ENCODE measurements around the gene GRK1.
A peak's percentile ranks its signal among the peaks of the same experiment; 100 is the strongest.

The GRK1 gene

GRCh38 chr13:113638806-113639205 lies 28.2 kb upstream of the GRK1 start:
- no peak for TF ChIP-seq ZFX (IDR thresholded peaks at IDR 0.05)
- TF ChIP-seq CTCF (conservative IDR thresholded peaks at IDR 0.05) = no peak

GRCh38 chr13:113639616-113640262 lies 27.3 kb upstream of the GRK1 start:
- H3K27ac ChIP-seq = peak overlapping the region; percentile 86
- TF ChIP-seq ZFX (IDR thresholded peaks at IDR 0.05) (no peak), CTCF (conservative IDR thresholded peaks at IDR 0.05) (no peak)

More at GRCh38 chr13:113638806-113639205, 28.2 kb upstream of the GRK1 start:
- peak overlapping the region; percentile 86 for H3K27ac ChIP-seq

- no peak for TF ChIP-seq CTCF (conservative IDR thresholded peaks at IDR 0.05)
- TF ChIP-seq ZFX (IDR thresholded peaks at IDR 0.05) = no peak
- peak overlapping the region; percentile 81 for H3K27ac ChIP-seq
Observed at GRCh38 chr13:113641426-113641825, 25.6 kb upstream of the GRK1 start.

- TF ChIP-seq ZFX (IDR thresholded peaks at IDR 0.05) = no peak
- no peak for TF ChIP-seq CTCF (conservative IDR thresholded peaks at IDR 0.05)
- no peak overlapping the region for H3K27ac ChIP-seq
Observed at GRCh38 chr13:113642563-113642962, 24.5 kb upstream of the GRK1 start.

- TF ChIP-seq CTCF (conservative IDR thresholded peaks at IDR 0.05) (no peak), ZFX (IDR thresholded peaks at IDR 0.05) (no peak)
Observed at GRCh38 chr13:113643593-113643992, 23.4 kb upstream of the GRK1 start.

GRCh38 chr13:113644800-113645199 lies 22.2 kb upstream of the GRK1 start:
- TF ChIP-seq ZFX (IDR thresholded peaks at IDR 0.05) (no peak), CTCF (conservative IDR thresholded peaks at IDR 0.05) (no peak)
- no peak overlapping the region for H3K27ac ChIP-seq

More at GRCh38 chr13:113643593-113643992, 23.4 kb upstream of the GRK1 start:
- H3K27ac ChIP-seq = no peak overlapping the region

- peak overlapping the region; percentile 47 for H3K27ac ChIP-seq
- TF ChIP-seq ZFX (IDR thresholded peaks at IDR 0.05) = no peak
- TF ChIP-seq CTCF (conservative IDR thresholded peaks at IDR 0.05) = no peak
Observed at GRCh38 chr13:113645329-113645728, 21.7 kb upstream of the GRK1 start.

Measured in C4-2B (cell line).